CD4-positive, alpha-beta memory T cell (primary cell): ENCODE data around the gene INHA. TPM values are rescaled to one million over a fixed set of nuclear protein-coding genes. Genes with fewer than 3 reads are reported as not detected.

Experiments
- CTCF ChIA-PET: fragments of 350-600 bp; sonication (Branson Sonifier 250); formaldehyde crosslinking; loops from one replicate; lab custom pipeline; 2021; ENCODE audit warnings: inconsistent platforms; ENCODE audit not compliant: partially characterized antibody; lab: Charles Lee
- POLR2A ChIA-PET: fragments of 350-600 bp; sonication (Branson Sonifier 250); formaldehyde crosslinking; loops from one replicate; lab custom pipeline; 2021; ENCODE audit not compliant: partially characterized antibody; lab: Charles Lee
- DNase-seq, 5 donors: peaks; one replicate each; pipeline versions ENCODE4 v3.0.0 to v3.0.0-alpha.2; 2020 to 2022; ENCODE audit warnings: mixed read lengths in 1 of 5
- H3K27ac ChIP-seq: one replicate; pipeline ENCODE4 v1.7.0; 2013; ENCODE audit warnings: low read depth, low read length
- H3K27me3 ChIP-seq: 2 replicates; pipeline ENCODE4 v1.7.0; 2013; ENCODE audit warnings: mild to moderate bottlenecking, low read length, moderate library complexity; ENCODE audit not compliant: insufficient read depth
- H3K36me3 ChIP-seq: 2 replicates; pipeline ENCODE4 v1.7.0; 2013; ENCODE audit warnings: mild to moderate bottlenecking, low read length, moderate library complexity; ENCODE audit not compliant: insufficient read depth
- H3K4me1 ChIP-seq: 2 replicates; pipeline ENCODE4 v1.7.0; 2013; ENCODE audit warnings: mild to moderate bottlenecking, low read length, moderate library complexity; ENCODE audit not compliant: insufficient read depth
- H3K4me3 ChIP-seq, 2 donors: one replicate each; pipeline ENCODE4 v1.7.0; 2013; ENCODE audit warnings: low read length in 2 of 2, mild to moderate bottlenecking in 1 of 2
- H3K9me3 ChIP-seq, 2 donors: one replicate each; pipeline ENCODE4 v1.7.0; 2013; ENCODE audit warnings: low read length in 2 of 2, control low read depth in 1 of 2; ENCODE audit not compliant: control insufficient read depth in 1 of 2
- H3K27ac Mint-ChIP-seq, 7 donors: one replicate each; pipeline ENCODE4 v1.8.0; 2020 to 2021; ENCODE audit warnings: mixed read lengths in 7 of 7, mild to moderate bottlenecking in 6 of 7, inconsistent platforms in 3 of 7, moderate library complexity in 3 of 7
- H3K27me3 Mint-ChIP-seq, 2 donors: one replicate each; pipeline ENCODE4 v1.8.0; 2020 to 2021; ENCODE audit warnings: mixed read lengths in 2 of 2
- H3K36me3 Mint-ChIP-seq, 2 donors: one replicate each; pipeline ENCODE4 v1.8.0; 2020 to 2021; ENCODE audit warnings: mixed read lengths in 2 of 2, inconsistent platforms in 1 of 2, mild to moderate bottlenecking in 1 of 2
- H3K4me1 Mint-ChIP-seq, 4 donors: one replicate each; pipeline ENCODE4 v1.8.0; 2020 to 2021; ENCODE audit warnings: mixed read lengths in 4 of 4, mild to moderate bottlenecking in 1 of 4
- H3K4me3 Mint-ChIP-seq, 8 donors: one replicate each; pipeline ENCODE4 v1.8.0; 2020 to 2021; ENCODE audit warnings: mixed read lengths in 8 of 8, mild to moderate bottlenecking in 7 of 8, moderate library complexity in 6 of 8, inconsistent platforms in 3 of 8
- H3K9me3 Mint-ChIP-seq, 8 donors: one replicate each; pipeline ENCODE4 v1.8.0; 2020 to 2021; ENCODE audit warnings: mixed read lengths in 8 of 8, mild to moderate bottlenecking in 5 of 8, inconsistent platforms in 3 of 8, moderate library complexity in 1 of 8
- intact Hi-C: fragments of 100-400 bp; cut with micrococcal nuclease; formaldehyde crosslinking; loops from one replicate; pipeline ENCODE4 v1.15.1; 2023
- polyA plus RNA-seq, 2 donors: library from polyadenylated mRNA; unstranded; fragments of 300-500 nt; fragmentation: Illumina TruSeq; gene quantifications; one replicate each; pipeline ENCODE4 v1.2.3, GENCODE V29; 2021
- total RNA-seq, 2 experiments: library from RNA; stranded (reverse); gene quantifications; one replicate each; pipeline ENCODE4 v1.2.3, GENCODE V29; 2021

INHA gene
- total and polyA plus RNA-seq, 4 experiments from 2014 or later, result not detected

DNA sequence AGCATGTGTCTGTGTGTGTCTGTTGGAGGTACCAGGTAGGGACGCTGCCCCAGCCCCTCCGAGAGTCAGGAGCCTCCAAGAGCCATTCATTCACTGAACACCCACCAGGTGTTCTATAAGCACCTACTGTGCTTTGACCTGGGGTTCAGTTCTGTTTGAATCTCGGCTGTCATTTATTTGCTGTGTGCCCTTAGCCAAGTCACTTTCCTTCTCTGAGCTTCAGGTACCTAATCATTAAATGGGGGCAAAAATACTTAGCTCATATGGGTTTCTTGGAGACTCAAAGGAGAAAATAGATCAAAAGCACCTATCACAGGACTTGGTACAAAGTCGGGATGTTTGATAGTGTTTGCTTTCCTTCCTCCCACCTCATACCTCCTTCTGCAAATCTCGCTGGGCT is 44.6 kb upstream of the INHA start:
- no peak for DNase-seq
- Histone ChIP-seq H3K9me3 (no peaks in the 10 kb centered on the region), H3K27me3 (peaks cover 46% of the 10 kb centered on the region), H3K36me3 (no peaks in the 10 kb centered on the region), H3K4me3 (no peak overlapping the region), H3K4me1 (peaks cover 10% of the 10 kb centered on the region), H3K27ac (no peak overlapping the region)
- Mint-ChIP-seq H3K36me3 (no peaks in the 10 kb centered on the region), H3K4me1 (peaks cover 3 to 13% (median 5%) of the 10 kb centered on the region in 4 donors), H3K27me3 (peaks cover 66 to 75% of the 10 kb centered on the region in 2 donors), H3K9me3 (no peaks in the 10 kb centered on the region), H3K4me3 (no peak overlapping the region), H3K27ac (no peak overlapping the region)
- intact Hi-C loops, result no loop called here
- POLR2A ChIA-PET, result interaction anchor here (1.0 kb wide), 1 partner anchor 31 kb away, joined by 3 read pairs; a partner anchor contains a TSS
- CTCF ChIA-PET, result interaction anchor here (0.8 to 6.5 kb wide), 12 partner anchors 14 to 125 kb away, joined by 3 to 160 read pairs (median 6); partner anchors contain the start of genes CHPF, GMPPA and TMEM198

DNA sequence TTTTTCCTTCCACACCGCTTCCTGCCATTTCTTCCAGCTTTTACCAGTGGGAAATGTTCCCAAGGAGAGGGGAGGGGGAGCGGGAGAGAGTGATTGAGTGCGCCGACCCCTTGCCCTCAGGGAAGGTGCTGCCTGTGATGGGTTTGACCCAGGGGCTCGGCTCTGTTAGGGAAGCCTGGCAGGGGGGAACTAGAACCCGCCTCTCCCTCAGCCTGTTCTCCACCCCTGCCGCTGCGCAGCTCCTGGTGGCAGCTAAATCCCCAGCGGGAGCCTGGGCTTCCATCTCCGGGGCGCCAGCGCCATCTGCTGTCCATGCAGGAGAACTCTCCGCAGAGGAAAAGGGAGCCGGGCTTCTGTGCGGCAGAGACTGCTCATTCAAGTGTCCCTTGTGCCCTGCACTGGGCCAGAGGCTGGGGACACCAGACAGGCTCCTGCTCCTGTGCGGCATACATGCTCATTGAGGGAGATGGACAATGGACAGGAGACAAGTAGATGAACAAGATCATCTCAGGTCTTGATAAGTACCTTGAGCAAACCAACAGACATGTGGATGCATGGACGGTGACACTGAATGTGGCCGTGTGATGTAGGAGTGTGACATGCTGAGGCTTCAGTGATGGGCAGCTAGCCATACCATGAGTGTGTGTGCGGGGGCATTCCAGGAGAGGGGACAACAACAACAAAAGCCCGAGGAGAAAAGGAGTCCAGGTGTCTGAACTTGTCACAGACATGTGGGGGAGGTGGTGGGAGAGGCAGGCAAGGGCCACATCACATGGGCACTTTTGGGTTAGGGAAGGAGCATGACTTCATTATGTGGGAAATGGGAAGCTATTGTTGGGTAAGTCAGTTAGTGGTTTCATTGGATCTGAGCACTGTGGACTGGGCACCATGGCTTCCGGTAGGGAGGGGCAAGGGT is 41.8 kb upstream of the INHA start:
- H3K27ac Mint-ChIP-seq, result peak overlapping the region in 1 of 7 donors; percentile 41
- peaks cover 26% of the 10 kb centered on the region for H3K27me3 ChIP-seq
- H3K27ac ChIP-seq, result no peak overlapping the region
- no peak overlapping the region for H3K4me3 Mint-ChIP-seq
- POLR2A ChIA-PET, result interaction anchor here (0.5 to 1.3 kb wide), 7 partner anchors 17 to 365 kb away, joined by 3 to 5 read pairs (median 3); partner anchors contain the start of gene GMPPA
- no peaks in the 10 kb centered on the region for H3K4me1 ChIP-seq
- H3K9me3 ChIP-seq, result no peaks in the 10 kb centered on the region
- DNase-seq, result peak; percentile 79 to 84 (median 81)
- peaks cover 53 to 66% of the 10 kb centered on the region in 2 donors for H3K27me3 Mint-ChIP-seq
- no peaks in the 10 kb centered on the region for H3K36me3 Mint-ChIP-seq
- CTCF ChIA-PET, result interaction anchor here (0.7 to 6.5 kb wide), 32 partner anchors 10 to 550 kb away, joined by 3 to 160 read pairs (median 7); partner anchors contain the start of genes CHPF, DNPEP, GMPPA and TMEM198
- intact Hi-C loops, result loop anchor here (1.0 kb wide), 6 partner anchors 20 to 370 kb away; partner anchors contain the start of gene NHEJ1
- H3K36me3 ChIP-seq, result no peaks in the 10 kb centered on the region
- H3K4me3 ChIP-seq, result no peak overlapping the region
- peaks cover 0 to 7% (median 0%) of the 10 kb centered on the region in 4 donors for H3K4me1 Mint-ChIP-seq
- no peaks in the 10 kb centered on the region for H3K9me3 Mint-ChIP-seq

- peaks cover 43 to 56% of the 10 kb centered on the region in 2 donors for H3K27me3 Mint-ChIP-seq
- H3K4me1 ChIP-seq, result no peaks in the 10 kb centered on the region
- no peaks in the 10 kb centered on the region for H3K36me3 ChIP-seq
- no peaks in the 10 kb centered on the region for H3K36me3 Mint-ChIP-seq
- H3K27me3 ChIP-seq, result peaks cover 26% of the 10 kb centered on the region
- peaks cover 0 to 7% (median 0%) of the 10 kb centered on the region in 4 donors for H3K4me1 Mint-ChIP-seq
- DNase-seq, result no peak
- CTCF ChIA-PET, result interaction anchor here (1.1 to 6.5 kb wide), 7 partner anchors 9 to 129 kb away, joined by 3 to 160 read pairs (median 57); partner anchors contain the start of genes CHPF, GMPPA and TMEM198
- H3K27ac ChIP-seq, result no peak overlapping the region
- intact Hi-C loops, result no loop called here
- H3K4me3 Mint-ChIP-seq, result no peak overlapping the region
- H3K9me3 ChIP-seq, result no peaks in the 10 kb centered on the region
- no peaks in the 10 kb centered on the region for H3K9me3 Mint-ChIP-seq
- H3K27ac Mint-ChIP-seq, result no peak overlapping the region
- POLR2A ChIA-PET, result no interaction called here
- no peak overlapping the region for H3K4me3 ChIP-seq
Measured at GRCh38 chr2:219531639-219532377, 40.3 kb upstream of the INHA start.

- no peak overlapping the region for H3K27ac Mint-ChIP-seq
- H3K4me1 ChIP-seq, result no peaks in the 10 kb centered on the region
- H3K27me3 Mint-ChIP-seq, result peaks cover 38 to 51% of the 10 kb centered on the region in 2 donors
- H3K27me3 ChIP-seq, result peaks cover 26% of the 10 kb centered on the region
- H3K36me3 ChIP-seq, result no peaks in the 10 kb centered on the region
- DNase-seq, result no peak
- no peaks in the 10 kb centered on the region for H3K9me3 Mint-ChIP-seq
- H3K9me3 ChIP-seq, result no peaks in the 10 kb centered on the region
- intact Hi-C loops, result no loop called here
- ChIA-PET CTCF (interaction anchor here (3.5 to 6.5 kb wide), 4 partner anchors 9 to 130 kb away, joined by 26 to 130 read pairs (median 58); partner anchors contain the start of genes CHPF and TMEM198), POLR2A (no interaction called here)
- no peaks in the 10 kb centered on the region for H3K36me3 Mint-ChIP-seq
- peaks cover 0 to 7% (median 0%) of the 10 kb centered on the region in 4 donors for H3K4me1 Mint-ChIP-seq
- H3K4me3 Mint-ChIP-seq, result no peak overlapping the region
- H3K4me3 ChIP-seq, result no peak overlapping the region
- no peak overlapping the region for H3K27ac ChIP-seq
Measured at GRCh38 chr2:219532378-219532649, 39.8 kb upstream of the INHA start.

DNA sequence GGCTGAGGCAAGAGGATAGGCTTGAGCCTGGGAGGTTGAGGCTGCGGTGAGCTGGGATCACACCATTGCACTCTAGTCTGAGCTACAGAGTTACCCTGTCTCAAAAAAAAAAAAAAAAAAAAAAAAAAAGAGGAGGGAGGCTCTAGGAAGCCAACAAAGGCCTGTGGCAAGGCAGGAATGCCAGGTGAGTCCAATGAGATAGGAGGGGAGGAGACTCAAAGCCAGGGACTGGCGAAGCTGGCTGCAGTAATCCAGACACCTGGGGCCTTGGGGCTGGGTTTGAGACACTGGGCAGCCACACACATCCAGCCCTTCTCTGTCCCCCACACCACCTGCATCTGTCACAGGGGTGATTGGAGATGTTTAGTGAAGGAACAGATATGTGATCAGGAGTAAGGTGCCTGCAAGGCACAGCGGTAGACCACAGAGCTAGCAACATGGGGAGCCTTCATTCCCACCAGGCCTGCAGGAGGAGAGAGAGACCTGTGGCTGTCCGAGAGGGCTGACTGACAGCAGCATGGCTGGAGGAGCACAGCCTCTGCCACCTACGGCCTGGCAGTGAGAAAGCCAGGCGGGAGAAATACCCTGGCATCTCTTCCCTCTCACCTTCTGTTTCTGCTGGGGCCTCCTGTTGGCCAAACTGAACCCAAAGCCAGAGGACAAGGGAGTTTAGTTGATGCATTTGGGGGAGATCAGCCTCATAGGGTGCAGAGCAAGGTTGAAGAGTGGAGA is 38.0 kb upstream of the INHA start:
- H3K9me3 Mint-ChIP-seq, result no peaks in the 10 kb centered on the region
- Histone ChIP-seq H3K36me3 (no peaks in the 10 kb centered on the region), H3K27ac (no peak overlapping the region), H3K9me3 (no peaks in the 10 kb centered on the region), H3K4me3 (no peak overlapping the region), H3K4me1 (no peaks in the 10 kb centered on the region), H3K27me3 (peaks cover 17% of the 10 kb centered on the region)
- H3K4me1 Mint-ChIP-seq, result peaks cover 0 to 7% (median 0%) of the 10 kb centered on the region in 4 donors
- intact Hi-C loops, result no loop called here
- POLR2A ChIA-PET, result no interaction called here
- H3K27ac Mint-ChIP-seq, result no peak overlapping the region
- CTCF ChIA-PET, result interaction anchor here (0.7 to 1.4 kb wide), 2 partner anchors 39 kb away, joined by 3 read pairs; no protein-coding TSS in a partner anchor
- H3K27me3 Mint-ChIP-seq, result peaks cover 26 to 39% of the 10 kb centered on the region in 2 donors
- DNase-seq, result no peak
- no peak overlapping the region for H3K4me3 Mint-ChIP-seq
- no peaks in the 10 kb centered on the region for H3K36me3 Mint-ChIP-seq

DNA sequence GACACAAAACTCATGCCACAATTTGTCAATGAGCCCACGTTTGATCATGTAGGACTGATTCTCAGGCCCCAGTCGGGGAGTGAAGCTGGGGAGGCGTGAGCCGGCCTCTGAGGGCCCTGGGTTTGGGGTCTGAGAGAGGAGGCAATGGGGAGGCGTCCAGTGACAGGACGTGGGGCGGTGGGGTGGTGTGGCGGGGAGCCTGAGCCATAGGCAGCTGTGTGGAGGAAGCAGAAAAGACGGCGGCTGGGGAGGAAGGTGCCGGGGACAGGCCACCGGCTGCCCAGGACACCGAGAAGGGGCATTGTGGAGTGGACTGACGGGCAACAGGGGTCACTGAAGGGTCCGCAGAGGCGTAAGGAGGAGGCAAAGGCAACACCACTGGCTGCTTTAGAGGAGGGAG is 35.7 kb upstream of the INHA start:
- CTCF ChIA-PET, result interaction anchor here (1.1 kb wide), 1 partner anchor 13 kb away, joined by 3 read pairs; no protein-coding TSS in a partner anchor
- POLR2A ChIA-PET, result no interaction called here
- intact Hi-C loops, result no loop called here
- Histone ChIP-seq H3K36me3 (no peaks in the 10 kb centered on the region), H3K4me1 (no peaks in the 10 kb centered on the region), H3K27me3 (no peaks in the 10 kb centered on the region), H3K4me3 (no peak overlapping the region), H3K9me3 (no peaks in the 10 kb centered on the region), H3K27ac (no peak overlapping the region)
- Mint-ChIP-seq H3K4me3 (no peak overlapping the region), H3K36me3 (no peaks in the 10 kb centered on the region), H3K9me3 (no peaks in the 10 kb centered on the region), H3K27ac (peak overlapping the region in 1 of 7 donors; percentile 57), H3K4me1 (peaks cover 1 to 5% (median 3%) of the 10 kb centered on the region in 4 donors), H3K27me3 (peaks cover 9 to 19% of the 10 kb centered on the region in 2 donors)
- DNase-seq, result peak in 1 of 5 donors; percentile 16
